Sigmoid colon (tissue), 4 donors: Measurements from ENCODE around the gene IL1RN.

Experiments used
- CTCF ChIP-seq, 4 experiments: fragments of 450-650 bp in 3 of 4; fragments of 200-600 bp in 1 of 4; IDR thresholded peaks; one replicate each; pipeline ENCODE4 v1.5.1; 2016 to 2019; ENCODE audit warnings: antibody characterized with exemption in 4 of 4, mild to moderate bottlenecking in 3 of 4, moderate library complexity in 2 of 4
- EP300 ChIP-seq, 4 donors: sonication (generic); formaldehyde crosslinking; IDR thresholded peaks; one replicate each; pipeline ENCODE4 v1.6.1; 2017; ENCODE audit warnings: antibody characterized with exemption in 4 of 4
- POLR2A ChIP-seq, 2 donors: fragments of 450-650 bp; IDR thresholded peaks; one replicate each; pipeline ENCODE4 v1.6.1; 2016; ENCODE audit warnings: antibody characterized with exemption in 2 of 2, mild to moderate bottlenecking in 2 of 2, moderate library complexity in 2 of 2
- POLR2AphosphoS5 ChIP-seq, 4 donors: sonication (generic); formaldehyde crosslinking; IDR thresholded peaks; one replicate each; pipeline ENCODE4 v1.6.1; 2017; ENCODE audit warnings: antibody characterized with exemption in 4 of 4

- peak in 1 of 4 donors; percentile 45 for TF ChIP-seq EP300 (IDR thresholded peaks at IDR 0.05)
- no peak for TF ChIP-seq POLR2A (IDR thresholded peaks at IDR 0.05)
- no peak for TF ChIP-seq POLR2AphosphoS5 (IDR thresholded peaks at IDR 0.05)
- TF ChIP-seq CTCF (IDR thresholded peaks at IDR 0.05) = no peak
Observed at GRCh38 chr2:113083296-113083695, 44.1 kb upstream of the IL1RN start.
